NB4 (cell line): Measurements from ENCODE around the gene NCF4.

Source experiments
- MYC ChIP-seq: IDR thresholded peaks from 2 replicates; pipeline ENCODE4 v1.6.1; 2011; ENCODE audit warnings: low read depth, low read length
- POLR2A ChIP-seq: IDR thresholded peaks from 2 replicates; pipeline ENCODE4 v1.6.1; 2011; ENCODE audit warnings: mild to moderate bottlenecking; ENCODE audit not compliant: insufficient read length; ENCODE audit errors: extremely low read depth
- TF ChIP-seq, protein P1 (sequence below): IDR thresholded peaks from one replicate; pipeline ENCODE4 v1.5.1; 2012; ENCODE audit warnings: low read depth, low read length
- TF ChIP-seq, protein P2 (sequence below): IDR thresholded peaks from 2 replicates; pipeline ENCODE4 v1.6.1; 2011; ENCODE audit warnings: low read depth, low read length

DNA sequence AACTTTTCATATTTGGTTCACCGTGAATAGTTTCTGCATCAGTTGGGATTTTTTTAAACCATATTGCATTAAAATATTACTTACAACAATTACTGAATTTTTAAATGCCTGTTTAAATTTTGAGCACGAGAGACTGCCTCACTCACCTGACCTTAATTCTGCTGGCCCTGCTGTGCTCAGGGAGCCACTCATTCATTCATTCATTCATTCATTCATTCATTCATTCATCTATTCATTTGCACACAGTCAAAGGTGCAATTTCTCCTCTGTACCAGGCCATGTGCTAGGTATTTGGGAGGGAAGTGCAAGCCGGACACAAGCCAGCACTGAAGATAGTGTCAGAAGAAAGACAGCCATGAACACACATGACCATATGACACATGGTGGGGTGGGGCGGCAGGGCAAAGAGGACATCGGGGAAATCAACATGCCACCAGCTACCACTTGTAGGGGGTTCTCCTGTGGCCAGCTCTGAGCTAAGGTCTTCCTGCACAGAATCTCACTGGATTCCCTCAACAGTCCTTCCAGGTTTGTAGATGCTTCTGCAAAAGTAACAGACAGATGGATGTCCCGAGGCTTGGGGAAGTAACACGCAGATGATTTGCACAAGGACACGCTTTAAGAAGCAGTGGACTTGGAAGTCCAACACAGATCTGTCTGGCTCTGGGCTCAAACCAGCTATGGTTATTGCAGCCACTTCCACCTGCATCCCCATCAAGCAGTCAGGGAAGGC is 52.1 kb downstream of the NCF4 start:
- TF ChIP-seq, protein P1, sequence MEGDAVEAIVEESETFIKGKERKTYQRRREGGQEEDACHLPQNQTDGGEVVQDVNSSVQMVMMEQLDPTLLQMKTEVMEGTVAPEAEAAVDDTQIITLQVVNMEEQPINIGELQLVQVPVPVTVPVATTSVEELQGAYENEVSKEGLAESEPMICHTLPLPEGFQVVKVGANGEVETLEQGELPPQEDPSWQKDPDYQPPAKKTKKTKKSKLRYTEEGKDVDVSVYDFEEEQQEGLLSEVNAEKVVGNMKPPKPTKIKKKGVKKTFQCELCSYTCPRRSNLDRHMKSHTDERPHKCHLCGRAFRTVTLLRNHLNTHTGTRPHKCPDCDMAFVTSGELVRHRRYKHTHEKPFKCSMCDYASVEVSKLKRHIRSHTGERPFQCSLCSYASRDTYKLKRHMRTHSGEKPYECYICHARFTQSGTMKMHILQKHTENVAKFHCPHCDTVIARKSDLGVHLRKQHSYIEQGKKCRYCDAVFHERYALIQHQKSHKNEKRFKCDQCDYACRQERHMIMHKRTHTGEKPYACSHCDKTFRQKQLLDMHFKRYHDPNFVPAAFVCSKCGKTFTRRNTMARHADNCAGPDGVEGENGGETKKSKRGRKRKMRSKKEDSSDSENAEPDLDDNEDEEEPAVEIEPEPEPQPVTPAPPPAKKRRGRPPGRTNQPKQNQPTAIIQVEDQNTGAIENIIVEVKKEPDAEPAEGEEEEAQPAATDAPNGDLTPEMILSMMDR: no peak
- no peak for TF ChIP-seq POLR2A
- TF ChIP-seq, protein P2, sequence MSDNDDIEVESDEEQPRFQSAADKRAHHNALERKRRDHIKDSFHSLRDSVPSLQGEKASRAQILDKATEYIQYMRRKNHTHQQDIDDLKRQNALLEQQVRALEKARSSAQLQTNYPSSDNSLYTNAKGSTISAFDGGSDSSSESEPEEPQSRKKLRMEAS: no peak
- TF ChIP-seq MYC: no peak
